Measurements from ENCODE around the gene CRY1.
"Not testable (repeated sequence)": the region's sequence is repeated elsewhere in the genome, so short reads cannot be mapped to it uniquely, and the experiment has no call there.

CRY1 gene

GRCh38 chr12:107058190-107058589, 35.2 kb downstream of the CRY1 start:
- no peak for FAIRE-seq

- no peak for FAIRE-seq
Observed at GRCh38 chr12:107057071-107057834, 36.1 kb downstream of the CRY1 start.

GRCh38 chr12:107053709-107054108, 39.6 kb downstream of the CRY1 start:
- no peak for FAIRE-seq

GRCh38 chr12:107045186-107045585, 48.2 kb downstream of the CRY1 start:
- FAIRE-seq: no peak

- FAIRE-seq: no peak
Observed at GRCh38 chr12:107042801-107043200, 50.5 kb downstream of the CRY1 start.

- FAIRE-seq: no peak
Observed at GRCh38 chr12:107035733-107036132, 57.6 kb downstream of the CRY1 start.

- FAIRE-seq: no peak
Observed at GRCh38 chr12:107033758-107034739, 59.3 kb downstream of the CRY1 start.

- FAIRE-seq: no peak
Observed at GRCh38 chr12:107032266-107032665, 61.1 kb downstream of the CRY1 start.

GRCh38 chr12:107031061-107031460, 62.3 kb downstream of the CRY1 start:
- no peak for FAIRE-seq

- no peak for FAIRE-seq
Observed at GRCh38 chr12:107029081-107029480, 64.3 kb downstream of the CRY1 start.

- peak; percentile 100 for FAIRE-seq
Observed at GRCh38 chr12:107027636-107028053, 65.7 kb downstream of the CRY1 start.

- no peak for FAIRE-seq
Observed at GRCh38 chr12:107026806-107027635, 66.3 kb downstream of the CRY1 start.

GRCh38 chr12:107026356-107026755, 67.0 kb downstream of the CRY1 start:
- FAIRE-seq: not testable (repeated sequence)

- peak; percentile 43 for FAIRE-seq
Observed at GRCh38 chr12:107025671-107026070, 67.7 kb downstream of the CRY1 start.

GRCh38 chr12:107019546-107019945, 73.8 kb downstream of the CRY1 start:
- no peak for FAIRE-seq

- FAIRE-seq: no peak
Observed at GRCh38 chr12:107017042-107017441, 76.3 kb downstream of the CRY1 start.

GRCh38 chr12:107014055-107014454, 79.3 kb downstream of the CRY1 start:
- FAIRE-seq: no peak

- peak; percentile 9 for FAIRE-seq
Observed at GRCh38 chr12:107012736-107013425, 80.5 kb downstream of the CRY1 start.

GRCh38 chr12:107011519-107011918, 81.8 kb downstream of the CRY1 start:
- FAIRE-seq: no peak

- FAIRE-seq: no peak
Observed at GRCh38 chr12:107007411-107007810, 85.9 kb downstream of the CRY1 start.

- not testable (repeated sequence) for FAIRE-seq
Observed at GRCh38 chr12:107002665-107003064, 90.7 kb downstream of the CRY1 start.

GRCh38 chr12:106999446-106999845, 93.9 kb downstream of the CRY1 start:
- no peak for FAIRE-seq

Data from islet of Langerhans (tissue), 1 donor.